ENCODE data around the gene THSD7A. TPM values are rescaled to one million over a fixed set of nuclear protein-coding genes. Genes with fewer than 3 reads are reported as not detected.

The THSD7A gene
- total RNA-seq, 4 donors from 2014 or later = 11.4 to 24.7 (median 15.2) TPM

GRCh38 chr7:11636274-11636673, 195.7 kb downstream of the THSD7A start:
- Histone ChIP-seq H3K27me3 (no peaks in the 10 kb centered on the region), H3K4me1 (peaks cover 0 to 16% (median 0%) of the 10 kb centered on the region in 4 donors), H3K9me3 (no peaks in the 10 kb centered on the region), H3K4me3 (no peak overlapping the region), H3K27ac (no peak overlapping the region), H3K36me3 (peaks cover 0 to 7% (median 0%) of the 10 kb centered on the region in 3 donors)
- TF ChIP-seq POLR2A (IDR thresholded peaks at IDR 0.05) (no peak), EP300 (IDR thresholded peaks at IDR 0.05) (no peak), CTCF (IDR thresholded peaks at IDR 0.05) (no peak)
- WGBS, 2 donors = 96% methylated on average over 19 of the region's 19 CpGs
- no peak for DNase-seq (ENCODE audit: low spot score in 2 of 2)

GRCh38 chr7:11633310-11633709, 198.7 kb downstream of the THSD7A start:
- TF ChIP-seq POLR2A (IDR thresholded peaks at IDR 0.05) = no peak
- no peak for TF ChIP-seq EP300 (IDR thresholded peaks at IDR 0.05)
- WGBS, 2 donors = 82 to 86% methylated on average over 1 of the region's 1 CpG

GRCh38 chr7:11630355-11630754, 201.6 kb downstream of the THSD7A start:
- DNase-seq (ENCODE audit: low spot score in 2 of 2) = no peak
- H3K27me3 ChIP-seq = no peaks in the 10 kb centered on the region
- H3K4me1 ChIP-seq = peaks cover 0 to 37% (median 0%) of the 10 kb centered on the region in 4 donors
- no peaks in the 10 kb centered on the region for H3K36me3 ChIP-seq
- no peaks in the 10 kb centered on the region for H3K9me3 ChIP-seq
- 50 to 61% methylated on average over 2 of the region's 2 CpGs for WGBS, 2 donors
- TF ChIP-seq EP300 (IDR thresholded peaks at IDR 0.05) (no peak), POLR2A (IDR thresholded peaks at IDR 0.05) (no peak), CTCF (IDR thresholded peaks at IDR 0.05) (no peak)
- H3K4me3 ChIP-seq = no peak overlapping the region
- H3K27ac ChIP-seq = no peak overlapping the region

More at GRCh38 chr7:11633310-11633709, 198.7 kb downstream of the THSD7A start:
- H3K36me3 ChIP-seq = peaks cover 0 to 7% (median 0%) of the 10 kb centered on the region in 3 donors
- no peaks in the 10 kb centered on the region for H3K27me3 ChIP-seq
- peaks cover 0 to 27% (median 0%) of the 10 kb centered on the region in 4 donors for H3K4me1 ChIP-seq
- H3K27ac ChIP-seq = no peak overlapping the region
- DNase-seq (ENCODE audit: low spot score in 2 of 2) = no peak
- no peaks in the 10 kb centered on the region for H3K9me3 ChIP-seq
- no peak overlapping the region for H3K4me3 ChIP-seq

- Histone ChIP-seq H3K9me3 (peaks cover 0 to 10% (median 0%) of the 10 kb centered on the region in 4 donors), H3K27ac (peak overlapping the region in 3 of 4 donors; percentile 9 to 74 (median 66)), H3K4me1 (peaks cover 0 to 31% (median 0%) of the 10 kb centered on the region in 4 donors), H3K27me3 (no peaks in the 10 kb centered on the region), H3K36me3 (no peaks in the 10 kb centered on the region), H3K4me3 (no peak overlapping the region)
- 16 to 19% methylated on average over 2 of the region's 2 CpGs for WGBS, 2 donors
- TF ChIP-seq CTCF (IDR thresholded peaks at IDR 0.05) = no peak
- TF ChIP-seq POLR2A (IDR thresholded peaks at IDR 0.05) = no peak
- peak in 1 of 2 donors; percentile 44 for TF ChIP-seq EP300 (IDR thresholded peaks at IDR 0.05)
- no peak for DNase-seq (ENCODE audit: low spot score in 2 of 2)
Observed at GRCh38 chr7:11625669-11626068, 206.3 kb downstream of the THSD7A start.

- Histone ChIP-seq H3K4me3 (no peak overlapping the region), H3K36me3 (no peaks in the 10 kb centered on the region), H3K27ac (no peak overlapping the region), H3K4me1 (peaks cover 0 to 20% (median 0%) of the 10 kb centered on the region in 4 donors), H3K27me3 (no peaks in the 10 kb centered on the region), H3K9me3 (peaks cover 0 to 10% (median 0%) of the 10 kb centered on the region in 4 donors)
- DNase-seq (ENCODE audit: low spot score in 2 of 2) = no peak
- whole genome bisulfite sequencing, 2 donors = 88 to 92% methylated on average over 4 of the region's 4 CpGs
- no peak for TF ChIP-seq CTCF (IDR thresholded peaks at IDR 0.05)
- no peak for TF ChIP-seq POLR2A (IDR thresholded peaks at IDR 0.05)
- TF ChIP-seq EP300 (IDR thresholded peaks at IDR 0.05) = no peak
Observed at GRCh38 chr7:11623093-11623678, 208.8 kb downstream of the THSD7A start.

All from tibial nerve (tissue), 4 donors.